DMS53 (cell line): Measurements from ENCODE around the gene NUP62.
"Not testable (repeated sequence)": the region's sequence is repeated elsewhere in the genome, so short reads cannot be mapped to it uniquely, and the experiment has no call there.

Experiments
- DNase-seq: peaks from one replicate; lab custom pipeline; 2025; lab: John Stamatoyannopoulos, UW

NUP62 gene, protein sequence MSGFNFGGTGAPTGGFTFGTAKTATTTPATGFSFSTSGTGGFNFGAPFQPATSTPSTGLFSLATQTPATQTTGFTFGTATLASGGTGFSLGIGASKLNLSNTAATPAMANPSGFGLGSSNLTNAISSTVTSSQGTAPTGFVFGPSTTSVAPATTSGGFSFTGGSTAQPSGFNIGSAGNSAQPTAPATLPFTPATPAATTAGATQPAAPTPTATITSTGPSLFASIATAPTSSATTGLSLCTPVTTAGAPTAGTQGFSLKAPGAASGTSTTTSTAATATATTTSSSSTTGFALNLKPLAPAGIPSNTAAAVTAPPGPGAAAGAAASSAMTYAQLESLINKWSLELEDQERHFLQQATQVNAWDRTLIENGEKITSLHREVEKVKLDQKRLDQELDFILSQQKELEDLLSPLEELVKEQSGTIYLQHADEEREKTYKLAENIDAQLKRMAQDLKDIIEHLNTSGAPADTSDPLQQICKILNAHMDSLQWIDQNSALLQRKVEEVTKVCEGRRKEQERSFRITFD

DNA sequence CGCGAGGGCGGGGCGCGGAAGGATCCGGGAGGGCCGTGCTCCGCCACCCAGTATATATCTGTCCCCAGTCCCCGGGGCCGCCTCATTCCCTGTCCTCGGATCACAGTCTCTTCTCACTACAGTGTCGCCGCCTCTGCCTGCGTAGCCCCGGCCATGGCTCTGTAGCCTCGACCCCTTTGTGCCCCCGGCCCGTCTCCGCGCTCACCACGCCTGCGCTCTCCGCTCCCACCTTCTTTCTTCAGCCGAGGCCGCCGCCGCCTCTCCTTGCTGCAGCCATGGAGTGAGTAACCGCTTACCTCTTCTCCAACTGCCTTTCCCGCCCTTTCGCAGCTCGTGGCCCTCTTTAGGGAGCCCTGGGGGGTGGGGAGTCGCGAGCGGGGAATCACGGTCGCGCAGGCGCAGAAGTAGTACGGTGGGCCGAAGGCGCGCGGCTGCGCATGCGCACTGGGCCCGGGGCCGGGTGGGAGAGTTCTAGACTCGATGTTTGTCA, at the start of gene NUP62, which contains the start of gene ATF5:
TSS of gene NUP62 (minus strand) at position 384 of the 490 bp plus-strand sequence. CDS start 19,697 bp downstream, outside the sequence.
TSS of gene ATF5 (plus strand) at position 85 of the 490 bp plus-strand sequence. CDS start 1,646 bp downstream, outside the sequence.
- peak; percentile 92 for DNase-seq

DNA sequence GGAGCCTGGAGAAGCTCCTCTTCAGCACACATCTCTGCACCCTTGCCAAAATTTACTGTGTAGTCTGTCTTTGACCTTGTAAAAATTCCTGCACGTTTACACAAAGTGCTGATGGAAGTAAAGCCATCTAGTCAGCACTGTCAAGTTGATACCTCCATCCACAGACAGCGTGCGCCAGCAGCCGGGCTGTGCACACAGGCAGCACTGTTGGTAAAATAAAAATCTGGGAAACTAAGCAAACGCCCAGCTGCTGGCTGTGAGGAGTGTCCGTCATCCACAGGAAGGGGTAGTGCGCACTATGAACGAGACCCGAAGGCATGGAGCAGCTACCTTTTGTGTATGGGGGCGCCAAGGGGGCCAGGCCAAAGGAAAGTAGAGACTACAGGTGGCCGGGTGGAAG, 49.0 kb upstream of the NUP62 start:
- DNase-seq = no peak

DNA sequence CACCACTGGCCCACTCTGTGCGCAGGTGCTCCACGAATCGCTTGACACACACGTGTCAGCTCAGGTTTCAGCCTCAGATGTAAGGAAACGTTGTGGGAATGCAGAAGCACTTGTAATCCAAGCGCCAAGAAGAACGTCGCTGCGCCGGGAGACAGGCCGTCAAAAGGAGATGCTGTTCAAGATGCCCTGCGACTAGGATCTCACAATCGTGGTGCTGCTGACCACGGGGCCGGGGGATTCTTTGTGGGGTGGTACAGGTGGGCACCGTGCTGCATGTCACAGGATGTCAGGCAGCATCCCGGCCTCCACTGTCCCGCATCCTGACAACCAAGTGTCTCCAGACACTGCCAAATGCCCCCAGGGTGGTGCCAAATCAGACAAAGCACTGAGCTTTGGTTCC, 48.6 kb upstream of the NUP62 start:
- DNase-seq = no peak

DNA sequence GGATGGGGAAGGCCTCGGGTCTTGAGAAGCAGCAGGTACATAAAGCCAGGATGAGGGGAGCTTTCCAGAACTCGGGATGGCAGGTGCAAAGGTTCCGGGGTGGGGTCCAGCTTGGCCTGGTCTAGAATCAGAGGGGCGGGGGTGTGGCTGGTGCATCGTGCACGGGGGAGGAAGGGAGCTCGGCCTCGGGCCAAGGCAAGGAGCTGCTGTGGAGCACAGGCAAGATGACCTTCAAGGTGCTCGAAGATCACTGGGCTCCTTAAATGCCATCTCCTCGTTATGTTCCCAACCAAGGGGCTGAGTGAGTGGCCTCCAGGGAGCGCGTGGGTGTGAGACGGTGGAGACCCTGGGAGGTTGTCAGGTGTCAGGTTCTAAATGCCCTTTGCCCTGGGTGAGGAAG, 47.8 kb upstream of the NUP62 start:
- no peak for DNase-seq

DNA sequence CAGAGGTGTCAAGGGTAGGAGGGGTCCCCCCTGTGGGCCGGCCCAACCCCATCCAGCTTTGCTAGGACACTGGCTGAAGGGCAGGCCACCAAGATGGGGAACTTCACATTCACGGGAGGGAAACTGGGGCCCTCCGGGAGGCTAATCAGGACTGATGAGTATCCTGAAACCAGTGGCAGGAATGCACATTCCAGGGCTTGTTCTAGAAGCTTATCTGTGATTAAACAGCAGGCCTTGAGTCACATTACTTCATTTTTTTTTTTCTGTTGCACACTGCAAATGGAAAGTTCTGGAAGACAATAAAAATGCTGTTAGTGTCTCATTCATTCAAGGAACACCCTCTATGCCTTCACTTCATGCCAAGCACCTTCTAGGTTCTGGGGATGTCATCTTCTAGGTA, 47.2 kb upstream of the NUP62 start:
- no peak for DNase-seq

DNA sequence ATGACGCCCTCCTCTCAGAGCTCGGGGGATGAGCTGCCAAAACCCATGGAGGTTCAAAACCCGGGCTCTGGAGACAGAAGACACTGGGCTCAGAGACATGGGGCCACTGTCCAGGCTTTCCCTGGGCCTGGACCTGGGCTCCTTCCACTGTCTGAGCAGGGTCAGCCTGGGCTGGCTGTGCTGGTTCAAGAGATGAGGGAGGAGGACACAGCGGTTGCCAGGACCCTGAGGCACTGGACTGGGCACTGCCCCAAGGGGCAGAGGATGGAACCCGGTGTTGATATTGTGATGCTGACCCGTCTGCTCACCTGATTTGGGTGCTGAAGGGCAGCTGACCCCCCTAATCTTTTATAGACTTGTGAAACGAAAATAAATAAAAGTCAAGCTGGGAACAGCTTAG, 45.7 kb upstream of the NUP62 start:
- no peak for DNase-seq

DNA sequence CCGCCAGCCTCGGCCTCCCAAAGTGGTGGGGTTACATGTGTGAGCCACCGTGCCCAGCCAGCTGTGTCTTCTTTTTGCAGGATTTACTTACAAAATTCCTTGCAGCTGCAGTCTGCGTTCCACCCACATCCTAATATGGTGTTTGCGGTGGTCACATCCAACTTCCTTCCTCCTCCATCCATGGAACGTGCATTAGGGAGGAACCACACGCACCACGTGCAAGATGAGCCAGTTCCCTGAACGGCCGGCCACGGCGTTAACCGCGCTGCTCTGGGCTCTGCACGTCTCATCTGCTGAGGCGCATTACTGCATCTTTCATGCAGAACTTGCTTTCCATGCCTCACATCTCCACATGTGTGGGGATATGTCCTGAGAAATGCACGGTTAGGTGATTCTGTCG, 44.7 kb upstream of the NUP62 start:
- DNase-seq = no peak

DNA sequence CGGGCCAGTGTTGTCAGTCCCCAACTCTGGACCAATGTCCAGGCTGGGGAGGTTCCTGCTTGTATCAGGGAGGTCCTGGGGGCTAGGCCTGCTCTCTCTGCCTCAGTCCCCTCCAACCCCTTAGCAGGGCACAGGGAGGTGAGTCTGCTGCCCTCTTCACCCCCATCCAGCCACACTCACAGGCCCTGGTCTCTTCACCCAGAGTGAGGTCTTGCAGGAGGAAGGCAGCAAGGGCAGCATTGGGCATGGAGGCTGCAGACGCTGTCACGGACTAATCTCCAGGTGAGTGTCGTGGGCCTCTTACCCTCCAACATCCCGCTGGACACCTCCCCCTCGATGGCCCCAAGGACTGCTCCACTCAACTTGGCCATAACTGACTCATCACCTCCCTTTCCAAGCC, 43.5 kb upstream of the NUP62 start:
- DNase-seq = no peak

DNA sequence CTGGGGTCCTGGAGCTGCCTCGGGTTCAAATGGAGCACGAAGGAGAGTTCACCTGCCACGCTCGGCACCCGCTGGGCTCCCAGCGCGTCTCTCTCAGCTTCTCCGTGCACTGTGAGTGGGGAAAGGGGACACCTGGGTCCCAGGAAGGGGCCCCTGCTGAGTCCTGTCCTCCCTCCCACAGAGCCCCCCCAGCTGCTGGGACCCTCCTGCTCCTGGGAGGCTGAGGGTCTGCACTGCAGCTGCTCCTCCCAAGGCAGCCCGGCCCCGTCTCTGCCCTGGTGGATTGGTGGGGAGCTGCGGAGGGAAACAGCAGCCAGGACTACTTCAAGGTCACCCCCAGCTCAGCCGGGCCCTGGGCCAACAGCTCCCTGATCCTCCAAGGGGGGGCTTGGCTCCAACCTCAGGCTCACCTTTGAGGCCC, 42.7 kb upstream of the NUP62 start:
- no peak for DNase-seq

DNA sequence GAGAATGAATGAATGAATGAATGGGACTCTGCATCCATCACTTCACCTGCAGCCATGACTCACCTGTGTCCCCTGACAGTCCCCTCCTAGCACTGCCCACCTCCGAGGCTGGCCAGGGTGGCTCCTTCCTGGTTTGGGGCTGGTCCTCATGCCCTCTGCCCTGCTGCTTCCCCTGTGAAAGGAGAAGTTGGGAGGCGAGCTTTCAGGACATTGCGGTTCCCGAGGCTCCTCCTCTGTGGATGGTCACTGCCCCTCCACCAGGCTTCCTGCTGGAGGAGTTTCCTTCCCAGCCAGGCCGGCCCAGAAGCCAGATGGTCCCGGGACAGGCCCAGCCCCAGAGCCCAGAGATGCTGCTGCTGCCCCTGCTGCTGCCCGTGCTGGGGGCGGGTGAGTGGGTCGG, 40.1 kb upstream of the NUP62 start:
- not testable (repeated sequence) for DNase-seq

DNA sequence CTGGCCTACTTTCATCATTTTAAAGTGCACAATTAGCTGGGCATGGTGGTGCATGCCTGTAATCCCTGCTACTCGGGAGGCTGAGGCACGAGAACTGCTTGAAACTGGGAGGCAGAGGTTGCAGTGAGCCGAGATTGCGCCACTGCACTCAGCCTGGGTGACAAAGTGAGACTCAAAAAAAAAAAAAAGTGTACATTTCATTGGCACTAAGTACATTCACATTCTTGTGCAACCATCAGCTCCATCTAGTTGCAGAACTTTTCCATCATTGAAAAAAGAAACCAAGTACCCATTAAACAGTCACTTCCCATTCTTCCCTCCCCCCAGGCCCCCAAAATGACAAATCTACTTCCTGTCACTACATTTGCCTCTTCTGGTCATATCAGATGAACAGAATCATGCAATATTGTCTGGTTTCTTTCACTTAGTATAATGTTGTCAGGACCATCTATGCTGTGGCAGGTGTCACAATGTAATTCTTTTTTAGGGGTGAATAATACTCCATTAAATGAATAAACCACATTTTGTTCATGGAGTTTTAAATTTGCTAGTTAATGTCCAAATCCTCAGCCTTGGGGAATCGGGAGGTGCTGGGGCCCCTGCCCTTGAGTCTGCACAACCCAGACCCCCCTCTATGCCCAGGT, 39.1 kb upstream of the NUP62 start:
- DNase-seq = no peak

DNA sequence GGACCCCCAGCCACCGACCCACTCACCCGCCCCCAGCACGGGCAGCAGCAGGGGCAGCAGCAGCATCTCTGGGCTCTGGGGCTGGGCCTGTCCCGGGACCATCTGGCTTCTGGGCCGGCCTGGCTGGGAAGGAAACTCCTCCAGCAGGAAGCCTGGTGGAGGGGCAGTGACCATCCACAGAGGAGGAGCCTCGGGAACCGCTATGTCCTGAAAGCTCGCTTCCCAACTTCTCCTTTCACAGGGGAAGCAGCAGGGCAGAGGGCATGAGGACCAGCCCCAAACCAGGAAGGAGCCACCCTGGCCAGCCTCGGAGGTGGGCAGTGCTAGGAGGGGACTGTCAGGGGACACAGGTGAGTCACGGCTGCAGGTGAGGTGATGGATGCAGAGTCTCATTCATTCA, 31.7 kb upstream of the NUP62 start, which contains the start of gene SIGLEC11:
TSS of gene SIGLEC11 (minus strand) at position 193 of the 400 bp plus-strand sequence. CDS start at position 102, 91 bp downstream.
- not testable (repeated sequence) for DNase-seq

DNA sequence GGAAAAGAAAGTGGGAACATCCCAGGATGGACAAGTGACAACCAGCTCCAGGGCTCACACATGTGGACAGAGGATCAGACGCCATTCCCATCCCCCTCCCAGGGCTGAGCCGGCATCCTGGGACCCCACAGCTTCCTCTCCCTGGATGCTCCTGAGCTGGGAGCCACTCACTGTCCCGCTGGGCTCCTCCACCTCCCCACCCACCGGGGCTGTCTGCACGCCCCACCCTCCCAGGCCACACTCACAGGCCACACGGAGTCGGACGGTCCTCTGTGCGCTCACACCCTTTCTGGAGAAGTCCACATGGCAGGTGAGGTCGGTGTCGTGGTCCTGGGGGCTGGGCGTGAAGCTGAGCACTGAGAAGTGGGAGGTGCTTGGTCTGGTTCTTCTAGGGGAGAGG, 30.6 kb upstream of the NUP62 start:
- DNase-seq = not testable (repeated sequence)

DNA sequence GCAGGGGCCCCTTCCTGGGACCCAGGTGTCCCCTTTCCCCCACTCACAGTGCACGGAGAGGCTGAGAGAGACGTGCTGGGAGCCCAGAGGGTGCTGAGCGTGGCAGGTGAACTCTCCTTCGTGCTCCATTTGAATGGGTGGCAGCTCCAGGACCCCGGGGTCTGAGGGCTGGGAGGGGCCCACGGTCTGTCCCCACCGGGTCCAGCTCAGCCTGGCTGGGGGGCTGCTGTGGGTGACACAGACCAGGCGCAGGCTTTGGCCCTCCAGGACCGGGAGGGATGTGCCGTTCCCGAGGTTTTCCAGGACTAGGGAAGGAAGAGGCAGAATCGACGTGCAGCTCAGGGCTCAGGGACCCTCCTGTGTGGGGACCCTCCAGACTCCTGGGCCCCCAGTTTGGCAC, 29.3 kb upstream of the NUP62 start:
- not testable (repeated sequence) for DNase-seq

DNA sequence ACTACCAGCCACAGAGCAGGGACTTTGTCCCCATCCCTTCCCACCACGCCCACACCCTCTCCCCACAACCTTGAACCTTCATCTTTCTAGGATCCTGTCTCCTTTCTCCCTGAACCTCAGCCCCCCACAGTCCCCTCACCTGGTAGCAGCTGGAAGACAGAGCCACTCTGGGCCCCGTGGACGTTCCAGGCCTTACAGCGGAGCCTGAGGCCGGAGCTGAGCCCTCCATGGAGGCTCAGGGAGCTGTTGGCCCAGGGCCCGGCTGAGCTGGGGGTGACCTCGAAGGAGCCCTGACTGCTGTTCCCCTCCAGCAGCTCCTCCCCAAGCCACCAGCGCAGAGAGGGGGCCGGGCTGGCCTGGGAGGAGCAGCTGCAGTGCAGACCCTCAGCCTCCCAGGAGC, 28.8 kb upstream of the NUP62 start:
- not testable (repeated sequence) for DNase-seq

DNA sequence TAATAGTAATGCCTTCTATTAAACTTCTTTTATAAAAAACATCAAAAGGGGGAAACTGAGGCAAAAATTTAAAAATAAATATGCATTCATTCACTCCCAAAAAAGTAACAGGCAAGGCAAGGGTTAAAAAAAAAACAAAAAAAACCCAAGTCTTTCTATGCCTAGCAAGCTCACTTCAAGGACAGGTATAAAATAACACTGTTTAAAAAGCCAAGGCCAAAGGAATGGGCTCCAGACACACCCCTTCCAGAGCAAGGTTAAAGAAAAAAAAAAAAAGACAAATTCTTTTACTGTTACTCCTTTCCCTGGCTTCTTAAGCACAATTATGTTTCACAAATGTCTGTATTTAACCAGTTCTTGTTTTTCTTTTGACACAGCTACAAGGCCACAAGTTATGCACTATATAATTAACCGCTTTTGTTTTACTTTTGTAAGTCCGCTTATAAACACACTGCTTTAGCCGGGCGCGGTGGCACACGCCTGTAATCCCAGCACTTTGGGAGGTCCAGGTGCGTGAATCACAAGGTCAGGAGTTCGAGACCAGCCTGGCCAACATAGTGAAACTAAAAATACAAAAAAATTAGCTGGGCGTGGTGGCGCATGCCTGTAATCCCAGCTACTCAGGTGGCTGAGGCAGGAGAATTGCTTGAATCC, 28.1 kb upstream of the NUP62 start:
- DNase-seq = no peak

DNA sequence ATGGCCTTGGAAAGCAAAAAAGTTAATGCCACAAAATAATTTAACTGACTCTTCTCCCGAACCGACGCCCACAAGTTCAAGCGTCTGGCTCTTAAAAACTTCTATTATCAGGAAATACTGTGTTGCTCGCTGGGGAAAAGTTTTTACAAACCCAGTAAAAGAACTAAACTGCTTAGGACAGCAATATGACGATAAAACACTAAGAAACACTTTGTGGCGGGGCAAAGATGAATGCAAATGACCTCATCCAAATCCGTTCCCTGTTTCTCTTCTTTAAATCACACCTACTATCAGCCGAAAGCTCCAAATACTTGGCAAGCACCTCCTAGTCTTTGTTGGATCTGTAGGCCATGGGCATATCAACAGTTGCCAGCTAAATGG, 26.8 kb upstream of the NUP62 start:
- DNase-seq = no peak

DNA sequence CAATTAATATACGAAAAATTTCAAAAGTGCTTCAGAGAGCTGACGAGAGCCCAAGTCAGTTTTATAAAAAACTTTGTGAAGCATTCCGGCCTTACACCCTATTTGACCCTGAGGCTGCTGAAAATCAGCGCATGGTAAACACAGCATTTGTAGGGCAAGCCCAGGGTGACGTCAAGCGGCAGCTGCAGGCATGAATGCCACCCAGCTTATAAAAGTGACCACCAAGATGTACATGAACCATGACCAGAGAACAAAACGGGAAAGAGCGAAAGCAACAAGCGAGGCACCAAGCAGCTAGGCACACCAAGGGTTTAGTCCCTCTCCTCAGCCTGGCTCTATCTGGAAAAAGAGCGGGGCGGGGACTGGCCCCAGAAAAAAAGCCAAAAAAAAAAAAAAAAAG, 25.6 kb upstream of the NUP62 start:
- DNase-seq = peak; percentile 68

DNA sequence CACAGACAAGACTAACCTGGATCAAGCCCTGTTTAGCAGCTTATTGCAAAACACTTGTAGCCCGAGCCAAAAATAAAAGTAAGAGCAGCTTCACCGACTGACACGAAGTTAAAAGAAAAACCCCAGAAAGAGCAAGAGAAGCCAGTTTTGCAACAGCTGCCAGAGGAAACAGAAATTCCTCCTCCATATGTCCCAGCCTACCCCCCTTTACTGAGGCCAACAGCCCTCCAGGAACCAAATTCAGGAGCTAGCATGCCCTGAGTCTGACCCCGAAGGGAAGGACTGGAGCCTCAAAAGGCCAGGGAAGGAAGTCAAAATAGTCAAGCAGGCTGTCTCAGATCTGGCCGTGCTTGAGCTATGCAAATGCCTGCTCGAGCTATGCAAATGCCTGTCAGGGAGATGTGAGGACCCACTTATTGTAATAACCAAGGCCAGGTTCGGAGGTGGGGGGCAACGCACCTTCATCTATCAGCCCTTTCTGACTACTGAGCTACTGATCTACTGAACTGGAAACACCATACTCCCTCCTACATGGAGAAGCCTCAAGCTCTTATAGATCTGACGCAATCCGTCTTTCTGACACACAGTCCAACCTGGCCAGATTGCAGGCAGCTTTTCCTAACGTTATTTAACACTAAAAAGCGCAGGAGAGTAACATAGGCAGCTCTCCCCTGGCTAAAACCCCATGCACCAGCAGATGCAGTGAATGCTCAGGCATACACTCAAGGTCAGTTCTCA, 25.0 kb upstream of the NUP62 start:
- peak; percentile 34 for DNase-seq

DNA sequence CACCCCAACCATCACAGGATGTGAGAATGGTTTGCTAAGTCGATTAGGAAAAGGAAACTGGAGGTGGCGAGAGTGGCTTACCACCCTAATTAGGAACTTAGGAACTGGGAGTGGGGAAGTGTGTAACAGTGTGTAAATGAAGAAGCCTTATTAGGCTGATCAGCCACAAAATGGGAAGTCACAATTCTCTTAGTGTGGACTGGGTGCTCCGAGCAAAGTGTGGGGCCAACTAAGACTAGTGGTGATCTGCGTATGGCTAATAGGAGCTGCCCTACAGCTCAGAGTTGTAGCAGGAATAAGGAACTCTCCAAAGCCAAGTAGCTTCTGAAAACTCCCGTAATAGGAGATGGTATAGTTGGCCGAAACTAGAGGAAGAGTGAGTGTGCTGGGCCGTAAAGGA, 24.1 kb upstream of the NUP62 start:
- DNase-seq = no peak

DNA sequence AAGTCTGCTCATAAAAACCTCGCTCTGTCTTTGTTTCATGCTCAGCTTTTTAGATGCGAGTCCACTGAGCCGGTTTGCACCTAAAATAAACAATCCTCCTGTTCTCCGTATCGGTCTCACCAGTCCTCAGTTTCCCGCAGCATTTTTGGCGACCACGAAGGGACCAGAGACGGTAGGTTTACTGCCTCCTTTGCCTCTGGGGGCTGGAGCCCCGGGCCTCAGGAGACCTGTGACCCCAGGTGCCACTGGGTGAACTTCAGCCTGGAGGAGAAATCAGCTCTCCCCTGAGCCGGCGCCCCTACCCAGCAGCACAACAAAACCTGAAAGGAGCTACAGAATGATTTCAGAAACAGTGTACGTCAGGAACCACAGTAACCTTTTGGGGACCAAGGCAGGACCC, 23.6 kb upstream of the NUP62 start:
- DNase-seq = no peak

DNA sequence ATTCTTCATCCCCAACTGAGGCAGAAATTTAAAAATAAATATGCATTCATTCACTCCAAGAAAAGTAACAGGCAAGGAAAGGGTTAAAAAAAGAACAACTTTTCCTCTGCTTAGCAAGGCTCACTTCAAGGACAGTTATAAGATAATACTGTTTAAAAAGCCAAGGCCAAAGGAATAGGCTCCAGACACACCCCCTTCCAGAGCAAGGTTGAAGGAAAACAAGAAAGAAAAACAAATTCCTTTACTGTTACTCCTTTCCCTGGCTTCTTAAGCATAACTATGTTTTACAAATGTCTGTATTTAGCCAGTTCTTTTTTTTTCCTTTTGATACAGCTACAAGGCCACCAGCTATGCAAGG, 23.2 kb upstream of the NUP62 start:
- DNase-seq = no peak
